Measurements from ENCODE around the gene CNOT4. TPM values are rescaled to one million over a fixed set of nuclear protein-coding genes. Genes with fewer than 3 reads are reported as not detected.

Gene CNOT4
- total and polyA plus RNA-seq, 2 of the 13 experiments (the other 11 are each of a cell fraction or from before 2014, with no cell fraction given), result 7.4 to 8.4 TPM

DNA sequence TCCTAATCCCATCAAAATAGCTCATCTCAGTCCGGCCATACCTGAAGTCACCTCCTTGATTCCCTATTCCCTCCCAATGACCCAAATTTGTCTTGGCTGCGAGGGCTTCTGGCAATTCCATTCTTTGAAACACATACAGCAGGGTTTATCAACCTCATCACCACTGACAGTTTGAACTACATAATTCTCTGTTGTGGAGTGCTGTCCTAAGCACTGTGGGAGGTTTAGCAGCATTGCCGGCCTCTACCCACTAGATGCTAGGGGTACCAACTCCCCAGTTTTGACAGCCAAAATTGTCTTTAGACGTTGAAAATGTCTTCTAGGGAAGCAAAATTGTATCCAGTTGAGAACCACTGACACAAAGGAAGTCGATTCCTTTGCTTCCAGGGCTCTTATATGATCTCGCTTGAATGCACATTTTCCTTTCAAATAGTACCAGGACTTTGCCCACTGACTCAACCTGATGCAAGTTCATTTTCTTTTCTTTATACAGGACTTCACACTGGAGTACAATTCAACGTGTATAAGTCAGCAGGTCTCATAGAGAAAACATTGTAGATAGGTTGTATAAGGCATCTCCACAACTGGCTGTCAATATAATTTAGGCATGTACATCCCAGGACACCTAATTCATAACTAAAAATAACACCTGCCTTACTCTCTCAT, 142.9 kb downstream of the CNOT4 start (continued):
- no peak for TF ChIP-seq ZNF142 (CRISPR knock-in tag; IDR thresholded peaks at IDR 0.05)

GRCh38 chr7:135365721-135366120, 144.2 kb downstream of the CNOT4 start:
- Histone ChIP-seq H3K36me3 (replicated peaks in 1 of 2; ENCODE audit: control insufficient read depth in 1 of 2, insufficient read depth in 2 of 2, low read length in 2 of 2) (peaks cover 2 to 12% of the 10 kb centered on the region in 2 experiments; a peak in 1 of 5 replicates), H2AFZ (ENCODE audit: low read length) (no peak overlapping the region), H3K79me2 (ENCODE audit: insufficient read depth, low read length) (no peaks in the 10 kb centered on the region), H3K27ac (ENCODE audit: extremely low read length, insufficient read depth, low read length) (no peak overlapping the region), H4K20me1 (ENCODE audit: insufficient read depth, low read length) (no peaks in the 10 kb centered on the region), H3K9me3 (ENCODE audit: low read length) (no peaks in the 10 kb centered on the region), H3K4me1 (ENCODE audit: insufficient read depth, low read length) (peaks cover 10% of the 10 kb centered on the region), H3K9ac (ENCODE audit: insufficient read depth, low read depth, low read length) (no peak overlapping the region), H3K27me3 (ENCODE audit: control insufficient read depth in 1 of 2, insufficient read depth in 2 of 2, low read length in 2 of 2) (no peaks in the 10 kb centered on the region), H3K4me2 (ENCODE audit: low read depth, low read length) (no peak overlapping the region), H3K4me3 (replicated peaks in 1 of 3; ENCODE audit: insufficient read depth in 1 of 3, low read depth in 2 of 3, low read length in 3 of 3) (no peak overlapping the region)
- intact Hi-C loops (cut with micrococcal nuclease; ENCODE audit: unreplicated experiment), result no loop called here
- ATAC-seq (no peak), DNase-seq (ENCODE audit: low spot score) (no peak), FAIRE-seq (no peak)
- in situ Hi-C loops (cut with HindIII; ENCODE audit: extremely low pct_ligation_motif_present, low pct_unique_long_range_greater_than_20kb), result no loop called here
- WGBS (ENCODE audit: low lambda C conversion rate), result 95% methylated on average over 3 of the region's 3 CpGs
- ChIA-PET POLR2A (no interaction called here), CTCF (ENCODE audit: low intra/inter-chr PET ratio, low total read pairs) (no interaction called here)
- BruUV-seq (replicated peaks), result no TSS peak
- TF ChIP-seq ZNF510 (CRISPR knock-in tag; IDR thresholded peaks at IDR 0.05; ENCODE audit: low read depth), result no peak
- TF ChIP-seq ZFP91 (CRISPR knock-in tag; IDR thresholded peaks at IDR 0.05; ENCODE audit: borderline replicate concordance), result no peak
- no peak for TF ChIP-seq GZF1 (CRISPR knock-in tag; IDR thresholded peaks at IDR 0.05)
- no peak for TF ChIP-seq RBFOX2 (IDR thresholded peaks at IDR 0.05; ENCODE audit: low read depth, low read length)
- TF ChIP-seq ELF3 (CRISPR knock-in tag; IDR thresholded peaks at IDR 0.05), result no peak
- TF ChIP-seq JUNB (CRISPR knock-in tag; IDR thresholded peaks at IDR 0.05; ENCODE audit: borderline replicate concordance), result no peak
- TF ChIP-seq SALL2 (CRISPR knock-in tag; IDR thresholded peaks at IDR 0.05), result no peak
- no peak for TF ChIP-seq ZMAT5 (CRISPR knock-in tag; IDR thresholded peaks at IDR 0.05; ENCODE audit: borderline replicate concordance, low read depth)
- TF ChIP-seq SYNCRIP (IDR thresholded peaks at IDR 0.05; ENCODE audit: insufficient read depth, low read depth, low read length), result no peak
- TF ChIP-seq ZFP36L2 (CRISPR knock-in tag; IDR thresholded peaks at IDR 0.05), result no peak
- no peak for TF ChIP-seq REL (CRISPR knock-in tag; conservative IDR thresholded peaks at IDR 0.05)
- no peak for TF ChIP-seq HES4 (CRISPR knock-in tag; IDR thresholded peaks at IDR 0.05; ENCODE audit: borderline replicate concordance)
- TF ChIP-seq KDM3A (CRISPR knock-in tag; IDR thresholded peaks at IDR 0.05; ENCODE audit: low read depth), result no peak
- TF ChIP-seq ZNF547 (CRISPR knock-in tag; IDR thresholded peaks at IDR 0.05), result no peak
- no peak for TF ChIP-seq KLF15 (CRISPR knock-in tag; IDR thresholded peaks at IDR 0.05; ENCODE audit: borderline replicate concordance)

Measured in HepG2 (cell line).